ENCODE data around the gene MARF1. TPM values are rescaled to one million over a fixed set of nuclear protein-coding genes. Genes with fewer than 3 reads are reported as not detected.

MARF1 gene
- total RNA-seq, 1 donor from 2014 or later: 13.4 TPM

- Histone ChIP-seq H2AFZ (replicated peaks) (no peak overlapping the region), H3K9me3 (ENCODE audit: low read depth) (no peaks in the 10 kb centered on the region), H3K79me2 (ENCODE audit: low read depth) (no peaks in the 10 kb centered on the region), H3K4me1 (no peaks in the 10 kb centered on the region), H3K36me3 (no peaks in the 10 kb centered on the region), H3F3A (ENCODE audit: low read depth) (no peaks in the 10 kb centered on the region), H4K20me1 (ENCODE audit: low read depth) (no peaks in the 10 kb centered on the region), H3K27ac (no peak overlapping the region), H3K9ac (no peak overlapping the region), H3K4me2 (no peak overlapping the region), H3K4me3 (no peak overlapping the region), H3K27me3 (no peaks in the 10 kb centered on the region)
- no peak for DNase-seq (ENCODE audit: low spot score)
- Mint-ChIP-seq H3K4me3 (no peak overlapping the region), H3K4me1 (peaks cover 10% of the 10 kb centered on the region), H3K36me3 (peaks cover 16% of the 10 kb centered on the region), H3K9me3 (no peaks in the 10 kb centered on the region), H3K27me3 (ENCODE audit: insufficient read depth, low read depth) (peaks cover 4% of the 10 kb centered on the region), H3K27ac (no peak overlapping the region)
- TF ChIP-seq EZH2phosphoT487 (IDR thresholded peaks at IDR 0.05) (no peak), EZH2 (IDR thresholded peaks at IDR 0.05) (no peak), CTCF (IDR thresholded peaks at IDR 0.05) (no peak)
These were observed 34.5 kb upstream of the MARF1 start for GRCh38 chr16:15677447-15677846.

GRCh38 chr16:15676506-15676905 is 33.6 kb upstream of the MARF1 start:
- DNase-seq (ENCODE audit: low spot score): no peak
- no peak overlapping the region for H3K9ac ChIP-seq
- peak overlapping the region; percentile 28 for H3K27ac Mint-ChIP-seq
- peaks cover 15% of the 10 kb centered on the region for H3K36me3 Mint-ChIP-seq
- no peak overlapping the region for H3K27ac ChIP-seq
- no peak overlapping the region for H3K4me2 ChIP-seq
- no peaks in the 10 kb centered on the region for H3K36me3 ChIP-seq
- TF ChIP-seq CTCF (IDR thresholded peaks at IDR 0.05) (no peak), EZH2phosphoT487 (IDR thresholded peaks at IDR 0.05) (no peak), EZH2 (IDR thresholded peaks at IDR 0.05) (no peak)
- no peaks in the 10 kb centered on the region for H3K4me1 ChIP-seq
- H3K79me2 ChIP-seq (ENCODE audit: low read depth): no peaks in the 10 kb centered on the region
- H3K4me1 Mint-ChIP-seq: peaks cover 10% of the 10 kb centered on the region
- no peak overlapping the region for H2AFZ ChIP-seq (replicated peaks)
- no peak overlapping the region for H3K4me3 Mint-ChIP-seq
- no peaks in the 10 kb centered on the region for H3K27me3 ChIP-seq
- H3K9me3 ChIP-seq (ENCODE audit: low read depth): no peaks in the 10 kb centered on the region
- H4K20me1 ChIP-seq (ENCODE audit: low read depth): no peaks in the 10 kb centered on the region
- peaks cover 4% of the 10 kb centered on the region for H3K27me3 Mint-ChIP-seq (ENCODE audit: insufficient read depth, low read depth)
- H3K4me3 ChIP-seq: no peak overlapping the region
- no peaks in the 10 kb centered on the region for H3K9me3 Mint-ChIP-seq
- H3F3A ChIP-seq (ENCODE audit: low read depth): no peaks in the 10 kb centered on the region

GRCh38 chr16:15674571-15674970 is 31.6 kb upstream of the MARF1 start:
- H3K4me1 ChIP-seq: no peaks in the 10 kb centered on the region
- peaks cover 14% of the 10 kb centered on the region for H3K36me3 Mint-ChIP-seq

More at GRCh38 chr16:15674571-15674970, 31.6 kb upstream of the MARF1 start:
- H4K20me1 ChIP-seq (ENCODE audit: low read depth): no peaks in the 10 kb centered on the region
- H3K79me2 ChIP-seq (ENCODE audit: low read depth): no peaks in the 10 kb centered on the region
- H3K27ac ChIP-seq: no peak overlapping the region
- Mint-ChIP-seq H3K4me1 (peaks cover 10% of the 10 kb centered on the region), H3K27me3 (ENCODE audit: insufficient read depth, low read depth) (peaks cover 4% of the 10 kb centered on the region), H3K9me3 (no peaks in the 10 kb centered on the region), H3K4me3 (no peak overlapping the region), H3K27ac (no peak overlapping the region)
- no peak for TF ChIP-seq EZH2phosphoT487 (IDR thresholded peaks at IDR 0.05)
- TF ChIP-seq EZH2 (IDR thresholded peaks at IDR 0.05): no peak
- TF ChIP-seq CTCF (IDR thresholded peaks at IDR 0.05): no peak
- no peaks in the 10 kb centered on the region for H3K27me3 ChIP-seq
- no peak overlapping the region for H3K4me2 ChIP-seq
- no peaks in the 10 kb centered on the region for H3K9me3 ChIP-seq (ENCODE audit: low read depth)
- no peaks in the 10 kb centered on the region for H3F3A ChIP-seq (ENCODE audit: low read depth)
- no peak for DNase-seq (ENCODE audit: low spot score)
- H3K4me3 ChIP-seq: no peak overlapping the region
- H3K9ac ChIP-seq: no peak overlapping the region
- H3K36me3 ChIP-seq: no peaks in the 10 kb centered on the region
- no peak overlapping the region for H2AFZ ChIP-seq (replicated peaks)

Measured in neural progenitor cell (in vitro differentiated cells).